Lower leg skin (tissue), 3 donors: ENCODE data around the gene BCAM.

ENCODE experiments used
- POLR2A ChIP-seq, 2 donors: fragments of 450-650 bp; IDR thresholded peaks; one replicate each; pipeline ENCODE4 v1.6.1; 2016 to 2017; ENCODE audit warnings: antibody characterized with exemption in 2 of 2, mild to moderate bottlenecking in 1 of 2, moderate library complexity in 1 of 2
- TF ChIP-seq, protein P1 (sequence below), 3 donors: fragments of 450-650 bp; IDR thresholded peaks; one replicate each; pipeline ENCODE4 v1.5.1; 2016; ENCODE audit warnings: antibody characterized with exemption in 3 of 3, mild to moderate bottlenecking in 3 of 3, moderate library complexity in 2 of 3

DNA sequence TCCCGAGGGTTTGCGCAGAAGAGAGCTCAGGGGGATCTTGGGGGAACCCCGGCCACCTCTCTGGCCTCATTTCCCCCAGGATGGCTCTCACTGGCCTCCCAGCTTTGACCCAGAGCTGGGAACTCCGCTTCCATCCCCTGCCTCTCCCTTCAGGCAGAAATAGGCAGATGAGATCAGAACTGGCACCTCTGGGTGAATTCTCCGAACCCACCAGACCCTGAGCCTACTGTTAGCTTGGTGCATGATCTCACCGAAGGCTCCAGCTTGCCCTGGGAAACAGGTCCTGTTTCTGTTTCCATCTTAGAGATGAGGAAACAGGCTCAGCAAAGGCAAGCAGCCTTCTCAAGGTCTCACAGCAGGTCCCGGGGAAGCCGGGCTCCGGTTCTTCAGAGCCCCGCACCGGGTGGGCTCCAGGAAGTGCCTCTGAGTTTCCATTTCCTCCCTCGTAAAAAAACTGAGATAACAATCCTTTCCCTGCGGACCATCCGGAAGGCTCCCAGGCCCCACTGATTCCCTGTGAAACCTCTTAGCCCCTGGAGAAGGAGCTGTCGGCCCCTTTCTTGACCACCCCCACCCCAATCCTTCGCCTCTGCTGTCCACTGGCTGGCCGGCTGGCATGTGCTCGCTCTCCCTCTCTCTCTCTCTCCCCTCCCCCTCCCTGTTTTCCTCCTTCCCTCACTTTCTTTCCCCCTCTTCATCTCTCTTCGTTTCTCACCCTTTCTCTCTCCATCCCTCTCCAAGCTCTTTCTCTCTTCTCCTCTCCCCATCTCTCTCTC is 39.3 kb downstream of the BCAM start:
- TF ChIP-seq POLR2A (IDR thresholded peaks at IDR 0.05) = no peak
- TF ChIP-seq, protein P1, sequence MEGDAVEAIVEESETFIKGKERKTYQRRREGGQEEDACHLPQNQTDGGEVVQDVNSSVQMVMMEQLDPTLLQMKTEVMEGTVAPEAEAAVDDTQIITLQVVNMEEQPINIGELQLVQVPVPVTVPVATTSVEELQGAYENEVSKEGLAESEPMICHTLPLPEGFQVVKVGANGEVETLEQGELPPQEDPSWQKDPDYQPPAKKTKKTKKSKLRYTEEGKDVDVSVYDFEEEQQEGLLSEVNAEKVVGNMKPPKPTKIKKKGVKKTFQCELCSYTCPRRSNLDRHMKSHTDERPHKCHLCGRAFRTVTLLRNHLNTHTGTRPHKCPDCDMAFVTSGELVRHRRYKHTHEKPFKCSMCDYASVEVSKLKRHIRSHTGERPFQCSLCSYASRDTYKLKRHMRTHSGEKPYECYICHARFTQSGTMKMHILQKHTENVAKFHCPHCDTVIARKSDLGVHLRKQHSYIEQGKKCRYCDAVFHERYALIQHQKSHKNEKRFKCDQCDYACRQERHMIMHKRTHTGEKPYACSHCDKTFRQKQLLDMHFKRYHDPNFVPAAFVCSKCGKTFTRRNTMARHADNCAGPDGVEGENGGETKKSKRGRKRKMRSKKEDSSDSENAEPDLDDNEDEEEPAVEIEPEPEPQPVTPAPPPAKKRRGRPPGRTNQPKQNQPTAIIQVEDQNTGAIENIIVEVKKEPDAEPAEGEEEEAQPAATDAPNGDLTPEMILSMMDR (IDR thresholded peaks at IDR 0.05) = no peak
